K562 (cell line): ENCODE results near the gene SLC4A4. TPM values are rescaled to one million over a fixed set of nuclear protein-coding genes. Genes with fewer than 3 reads are reported as not detected.

ENCODE experiments used
- ATAC-seq: fragments of 200-7000 bp; cut with Tn5 transposase; 3 replicates; pipeline ENCODE4 v1.9.1; 2020; ENCODE audit warnings: moderate library complexity
- BruUV-seq: library from RNA; stranded (reverse); fragments of 400-500 nt; replicated peaks from 2 replicates; lab custom pipeline; 2021; lab: Mats Ljungman, UMichigan
- CTCF ChIA-PET: fragments of 300-600 bp; formaldehyde crosslinking; extraction: SDS; loops from one replicate; lab custom pipeline; 2021; ENCODE audit warnings: low intra/inter-chr PET ratio; lab: Yijun Ruan, JAX
- POLR2A ChIA-PET: fragments of 300-600, 350-650 bp; sonication (Branson Sonifier 250); formaldehyde crosslinking; extraction: SDS; loops from one replicate; lab custom pipeline; 2021; ENCODE audit warnings: antibody characterized with exemption, inconsistent platforms; lab: Yijun Ruan, JAX
- DNase-seq, 4 experiments: peaks; one replicate each; pipeline versions ENCODE4 v3.0.0 to v3.0.0-alpha.2; 2011 to 2018; ENCODE audit warnings: low spot score in 3 of 4, mixed read lengths in 3 of 4; ENCODE audit errors: extremely low read depth in 1 of 4
- FAIRE-seq: peaks from 2 replicates; lab custom pipeline; 2011; peaks lifted over from hg19 to GRCh38; lab: Jason Lieb, UNC
- H2AFZ ChIP-seq: 2 replicates; pipeline ENCODE4 v1.6.0; 2011; ENCODE audit warnings: low read depth, low read length, control low read depth, inconsistent platforms
- H3K27ac ChIP-seq: fragments of 200-600 bp; 3 replicates; pipeline ENCODE4 v1.8.0; 2011; ENCODE audit warnings: low read depth, mild to moderate bottlenecking, control low read depth, inconsistent platforms, low read length, moderate library complexity, mixed read lengths; ENCODE audit errors: extremely low read depth
- H3K27me3 ChIP-seq, 2 experiments: fragments of 300-600 bp in 1 of 2; 2 replicates in 1 of 2; 3 replicates in 1 of 2; pipeline versions ENCODE4 v1.6.0 to v1.8.0; 2011; ENCODE audit warnings: inconsistent platforms in 2 of 2, low read length in 2 of 2, mild to moderate bottlenecking in 1 of 2, mixed read lengths in 1 of 2, moderate library complexity in 1 of 2; ENCODE audit not compliant: control insufficient read depth in 2 of 2, insufficient read depth in 2 of 2
- H3K36me3 ChIP-seq: fragments of 300-600 bp; 3 replicates; pipeline ENCODE4 v1.8.0; 2011; ENCODE audit warnings: mild to moderate bottlenecking, low read length, inconsistent platforms; ENCODE audit not compliant: control insufficient read depth, insufficient read depth
- H3K4me1 ChIP-seq, 2 experiments: fragments of 200-600 bp in 1 of 2; replicated peaks in 1 of 2; 2 replicates in 1 of 2; 3 replicates in 1 of 2; pipeline versions ENCODE4 v1.5.1 to v1.8.0; 2011; ENCODE audit warnings: inconsistent platforms in 2 of 2, low read length in 2 of 2, mild to moderate bottlenecking in 1 of 2, mixed read lengths in 1 of 2, moderate library complexity in 1 of 2; ENCODE audit not compliant: control insufficient read depth in 2 of 2, insufficient read depth in 2 of 2
- H3K4me2 ChIP-seq: 2 replicates; pipeline ENCODE4 v1.6.1; 2011; ENCODE audit warnings: low read length, control low read depth, inconsistent platforms, mixed read lengths; ENCODE audit not compliant: insufficient read depth
- H3K4me3 ChIP-seq: fragments of 200-600 bp; sonication (generic), shearing (Covaris generic); 2 replicates; pipeline ENCODE4 v1.5.1; 2016; ENCODE audit warnings: control low read depth, inconsistent platforms
- H3K79me2 ChIP-seq: fragments of 200-600 bp; 3 replicates; pipeline ENCODE4 v1.8.0; 2011; ENCODE audit warnings: low read length, inconsistent platforms; ENCODE audit not compliant: control insufficient read depth, insufficient read depth
- H3K9ac ChIP-seq, 2 experiments: 2 replicates each; pipeline versions ENCODE4 v1.6.0 to v1.6.1; 2011; ENCODE audit warnings: low read depth in 2 of 2, low read length in 2 of 2, control low read depth in 1 of 2, inconsistent platforms in 1 of 2, mild to moderate bottlenecking in 1 of 2, mixed read lengths in 1 of 2; ENCODE audit not compliant: insufficient read depth in 1 of 2
- H3K9me1 ChIP-seq: one replicate; pipeline ENCODE4 v1.6.0; 2011; ENCODE audit warnings: inconsistent platforms, mild to moderate bottlenecking, low read length, moderate library complexity; ENCODE audit not compliant: control insufficient read depth, insufficient read depth
- H3K9me3 ChIP-seq: replicated peaks from 2 replicates; pipeline ENCODE4 v1.5.1; 2011; ENCODE audit warnings: low read depth, low read length, inconsistent platforms; ENCODE audit not compliant: control insufficient read depth, insufficient read depth
- H4K20me1 ChIP-seq: replicated peaks from 2 replicates; pipeline ENCODE4 v1.6.1; 2011; ENCODE audit warnings: low read length, inconsistent platforms, mixed read lengths; ENCODE audit not compliant: control insufficient read depth, insufficient read depth
- ADNP ChIP-seq: fragments of 200-800 bp; sonication (Bioruptor generic); IDR thresholded peaks from 2 replicates; pipeline ENCODE4 v1.6.1; 2016; ENCODE audit warnings: missing genetic modification characterization, missing compliant biosample characterization
- CREBBP ChIP-seq: IDR thresholded peaks from one replicate; pipeline ENCODE4 v1.6.1; 2012; ENCODE audit warnings: low read depth, mild to moderate bottlenecking, control low read depth, inconsistent platforms, low read length
- E2F5 ChIP-seq: sonication (generic); formaldehyde crosslinking; IDR thresholded peaks from 2 replicates; pipeline ENCODE4 v1.8.0; 2022; ENCODE audit warnings: mild to moderate bottlenecking, missing genetic modification reagents
- GTF2E2 ChIP-seq: fragments of 200-800 bp; sonication (Bioruptor generic); IDR thresholded peaks from 2 replicates; pipeline ENCODE4 v1.6.1; 2016; ENCODE audit warnings: missing genetic modification characterization, missing compliant biosample characterization
- MCM2 ChIP-seq: fragments of 450-650 bp; IDR thresholded peaks from 2 replicates; pipeline ENCODE4 v1.6.1; 2017; ENCODE audit warnings: low read depth, mild to moderate bottlenecking
- SMARCC2 ChIP-seq: fragments of 450-650 bp; IDR thresholded peaks from 2 replicates; pipeline ENCODE4 v1.6.1; 2017; ENCODE audit warnings: antibody characterized with exemption, moderate library complexity, mild to moderate bottlenecking, low read depth
- TAL1 ChIP-seq: fragments of 450-650 bp; IDR thresholded peaks from 2 replicates; pipeline ENCODE4 v1.6.1; 2016; ENCODE audit warnings: mild to moderate bottlenecking
- ZNF445 ChIP-seq: fragments of 250-450 bp; sonication (Bioruptor Pico); IDR thresholded peaks from 2 replicates; pipeline ENCODE4 v1.4.0; 2020; ENCODE audit warnings: low read depth, mild to moderate bottlenecking, moderate library complexity
- ZNF699 ChIP-seq: fragments of 250-450 bp; sonication (Bioruptor Pico); IDR thresholded peaks from 2 replicates; pipeline ENCODE4 v1.8.0; 2021; ENCODE audit warnings: mild to moderate bottlenecking, moderate library complexity; ENCODE audit not compliant: insufficient replicate concordance
- ZNF764 ChIP-seq: fragments of 250-450 bp; sonication (Bioruptor Pico); IDR thresholded peaks from 2 replicates; pipeline ENCODE4 v1.4.0; 2020; ENCODE audit warnings: low read depth, mild to moderate bottlenecking, moderate library complexity
- in situ Hi-C: fragments of 300-500 bp; cut with MboI; formaldehyde crosslinking; loops from 4 replicates; pipeline ENCODE4 v1.15.0; 2018; ENCODE audit warnings: inconsistent platforms, mixed read lengths
- intact Hi-C: fragments of 100-400 bp; cut with micrococcal nuclease; formaldehyde crosslinking; loops from 2 replicates; pipeline ENCODE4 v1.14.2; 2022
- polyA plus RNA-seq, 8 experiments: library from polyadenylated mRNA; depleted of rRNA in 4 of 8; stranded (reverse) in 5 of 8; unstranded in 3 of 8; fragments of >200 nt; fragmentation: Nextera tagmentation in 2 of 8; fragmentation: Illumina TruSeq in 1 of 8; extraction: Ambion mirVana in 2 of 8; extraction: Trizol in 1 of 8; gene quantifications; 2 replicates each; pipeline versions ENCODE4 v1.2.1 to v1.2.3, GENCODE V29; 2011 to 2014; ENCODE audit warnings: inconsistent platforms in 1 of 8, missing spikeins in 1 of 8
- total RNA-seq, 7 experiments: library from RNA; depleted of rRNA in 6 of 7; stranded (reverse); fragments of >200 nt in 6 of 7; fragmentation: Illumina TruSeq in 2 of 7; extraction: Trizol in 2 of 7; gene quantifications; 2 replicates each; pipeline versions ENCODE4 v1.2.1 to v1.2.3, GENCODE V29; 2011 to 2021; ENCODE audit warnings: low replicate concordance in 1 of 7
- TF ChIP-seq, protein P1 (sequence below): sonication (generic); formaldehyde crosslinking; IDR thresholded peaks from 2 replicates; pipeline ENCODE4 v1.8.0; 2022; ENCODE audit warnings: mild to moderate bottlenecking, missing genetic modification reagents
- TF ChIP-seq, protein P2 (sequence below): fragments of 250-450 bp; sonication (Bioruptor Pico); IDR thresholded peaks from 2 replicates; pipeline ENCODE4 v1.4.0; 2020; ENCODE audit warnings: mild to moderate bottlenecking

Gene SLC4A4
- total and polyA plus RNA-seq, 9 of the 15 experiments (the other 6 are each of a cell fraction or from before 2014, with no cell fraction given), result 0.01 to 0.18 (median 0.07) TPM; not detected in 2

GRCh38 chr4:71593311-71593710 is 254.5 kb downstream of the SLC4A4 start:
- no peaks in the 10 kb centered on the region for H3K36me3 ChIP-seq
- H3K9me1 ChIP-seq, result no peaks in the 10 kb centered on the region
- ATAC-seq (no peak), FAIRE-seq (no peak), DNase-seq (no peak)
- no peaks in the 10 kb centered on the region for H3K4me1 ChIP-seq
- TF ChIP-seq ADNP, result no peak
- TF ChIP-seq MCM2, result no peak
- TF ChIP-seq ZNF764 (CRISPR knock-in tag), result no peak
- TF ChIP-seq, protein P1, sequence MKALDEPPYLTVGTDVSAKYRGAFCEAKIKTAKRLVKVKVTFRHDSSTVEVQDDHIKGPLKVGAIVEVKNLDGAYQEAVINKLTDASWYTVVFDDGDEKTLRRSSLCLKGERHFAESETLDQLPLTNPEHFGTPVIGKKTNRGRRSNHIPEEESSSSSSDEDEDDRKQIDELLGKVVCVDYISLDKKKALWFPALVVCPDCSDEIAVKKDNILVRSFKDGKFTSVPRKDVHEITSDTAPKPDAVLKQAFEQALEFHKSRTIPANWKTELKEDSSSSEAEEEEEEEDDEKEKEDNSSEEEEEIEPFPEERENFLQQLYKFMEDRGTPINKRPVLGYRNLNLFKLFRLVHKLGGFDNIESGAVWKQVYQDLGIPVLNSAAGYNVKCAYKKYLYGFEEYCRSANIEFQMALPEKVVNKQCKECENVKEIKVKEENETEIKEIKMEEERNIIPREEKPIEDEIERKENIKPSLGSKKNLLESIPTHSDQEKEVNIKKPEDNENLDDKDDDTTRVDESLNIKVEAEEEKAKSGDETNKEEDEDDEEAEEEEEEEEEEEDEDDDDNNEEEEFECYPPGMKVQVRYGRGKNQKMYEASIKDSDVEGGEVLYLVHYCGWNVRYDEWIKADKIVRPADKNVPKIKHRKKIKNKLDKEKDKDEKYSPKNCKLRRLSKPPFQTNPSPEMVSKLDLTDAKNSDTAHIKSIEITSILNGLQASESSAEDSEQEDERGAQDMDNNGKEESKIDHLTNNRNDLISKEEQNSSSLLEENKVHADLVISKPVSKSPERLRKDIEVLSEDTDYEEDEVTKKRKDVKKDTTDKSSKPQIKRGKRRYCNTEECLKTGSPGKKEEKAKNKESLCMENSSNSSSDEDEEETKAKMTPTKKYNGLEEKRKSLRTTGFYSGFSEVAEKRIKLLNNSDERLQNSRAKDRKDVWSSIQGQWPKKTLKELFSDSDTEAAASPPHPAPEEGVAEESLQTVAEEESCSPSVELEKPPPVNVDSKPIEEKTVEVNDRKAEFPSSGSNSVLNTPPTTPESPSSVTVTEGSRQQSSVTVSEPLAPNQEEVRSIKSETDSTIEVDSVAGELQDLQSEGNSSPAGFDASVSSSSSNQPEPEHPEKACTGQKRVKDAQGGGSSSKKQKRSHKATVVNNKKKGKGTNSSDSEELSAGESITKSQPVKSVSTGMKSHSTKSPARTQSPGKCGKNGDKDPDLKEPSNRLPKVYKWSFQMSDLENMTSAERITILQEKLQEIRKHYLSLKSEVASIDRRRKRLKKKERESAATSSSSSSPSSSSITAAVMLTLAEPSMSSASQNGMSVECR, result no peak
- TF ChIP-seq CREBBP, result no peak
- no peak for TF ChIP-seq GTF2E2 (tag)
- TF ChIP-seq TAL1, result no peak
- no peak for TF ChIP-seq ZNF445 (CRISPR knock-in tag)
- no peak for TF ChIP-seq SMARCC2
- TF ChIP-seq, protein P2, sequence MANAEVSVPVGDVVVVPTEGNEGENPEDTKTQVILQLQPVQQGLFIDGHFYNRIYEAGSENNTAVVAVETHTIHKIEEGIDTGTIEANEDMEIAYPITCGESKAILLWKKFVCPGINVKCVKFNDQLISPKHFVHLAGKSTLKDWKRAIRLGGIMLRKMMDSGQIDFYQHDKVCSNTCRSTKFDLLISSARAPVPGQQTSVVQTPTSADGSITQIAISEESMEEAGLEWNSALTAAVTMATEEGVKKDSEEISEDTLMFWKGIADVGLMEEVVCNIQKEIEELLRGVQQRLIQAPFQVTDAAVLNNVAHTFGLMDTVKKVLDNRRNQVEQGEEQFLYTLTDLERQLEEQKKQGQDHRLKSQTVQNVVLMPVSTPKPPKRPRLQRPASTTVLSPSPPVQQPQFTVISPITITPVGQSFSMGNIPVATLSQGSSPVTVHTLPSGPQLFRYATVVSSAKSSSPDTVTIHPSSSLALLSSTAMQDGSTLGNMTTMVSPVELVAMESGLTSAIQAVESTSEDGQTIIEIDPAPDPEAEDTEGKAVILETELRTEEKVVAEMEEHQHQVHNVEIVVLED (CRISPR knock-in tag), result no peak
- TF ChIP-seq ZNF699, result no peak
- TF ChIP-seq E2F5, result no peak
- H2AFZ ChIP-seq, result no peak overlapping the region
- H3K79me2 ChIP-seq, result no peaks in the 10 kb centered on the region
- no TSS peak for BruUV-seq
- H3K4me2 ChIP-seq, result no peak overlapping the region
- H4K20me1 ChIP-seq, result no peaks in the 10 kb centered on the region
- in situ Hi-C loops, result no loop called here
- H3K27me3 ChIP-seq, result no peaks in the 10 kb centered on the region
- no peaks in the 10 kb centered on the region for H3K9me3 ChIP-seq
- intact Hi-C loops, result no loop called here
- H3K27ac ChIP-seq, result no peak overlapping the region
- no peak overlapping the region for H3K9ac ChIP-seq
- ChIA-PET CTCF (no interaction called here), POLR2A (no interaction called here)
- H3K4me3 ChIP-seq, result no peak overlapping the region
